Left renal cortex interstitium (tissue), 4 donors: ENCODE measurements around the gene CDIP1. TPM values are rescaled to one million over a fixed set of nuclear protein-coding genes. Genes with fewer than 3 reads are reported as not detected.
A peak's percentile ranks its signal among the peaks of the same experiment; 100 is the strongest.

Experiments used
- DNase-seq, 4 donors: peaks; one replicate each; pipeline ENCODE4 v3.0.0-alpha.2; 2013; ENCODE audit warnings: low read depth in 4 of 4, low spot score in 2 of 4, missing footprints in 1 of 4
- polyA plus RNA-seq, 4 donors: library from polyadenylated mRNA; unstranded; fragments of 120-200 nt; gene quantifications; one replicate each; pipeline ENCODE4 v1.2.1, GENCODE V29; 2013; ENCODE audit not compliant: insufficient read length in 4 of 4

CDIP1 gene
- polyA plus RNA-seq, 4 donors, result 28.0 to 30.7 (median 30.6) TPM

DNA sequence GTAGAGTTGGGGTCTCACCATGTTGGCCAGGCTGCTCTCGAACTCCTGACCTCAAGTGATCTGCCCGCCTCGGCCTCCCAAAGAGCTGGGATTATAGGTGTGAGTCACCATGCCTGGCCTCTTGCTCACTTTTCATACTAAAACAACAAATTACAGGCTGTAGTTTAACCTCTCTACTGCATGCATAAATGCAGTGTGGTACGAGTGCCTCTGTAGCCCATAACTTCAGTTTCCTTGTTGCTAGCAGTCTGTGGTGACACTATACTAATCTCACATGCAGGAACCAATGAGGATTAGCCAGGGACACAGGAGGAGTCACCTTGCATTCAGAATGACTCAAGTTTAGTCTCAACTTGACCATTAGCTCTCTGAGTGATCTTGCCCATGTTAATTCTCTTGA, 42.3 kb downstream of the CDIP1 start:
- DNase-seq, result no peak

DNA sequence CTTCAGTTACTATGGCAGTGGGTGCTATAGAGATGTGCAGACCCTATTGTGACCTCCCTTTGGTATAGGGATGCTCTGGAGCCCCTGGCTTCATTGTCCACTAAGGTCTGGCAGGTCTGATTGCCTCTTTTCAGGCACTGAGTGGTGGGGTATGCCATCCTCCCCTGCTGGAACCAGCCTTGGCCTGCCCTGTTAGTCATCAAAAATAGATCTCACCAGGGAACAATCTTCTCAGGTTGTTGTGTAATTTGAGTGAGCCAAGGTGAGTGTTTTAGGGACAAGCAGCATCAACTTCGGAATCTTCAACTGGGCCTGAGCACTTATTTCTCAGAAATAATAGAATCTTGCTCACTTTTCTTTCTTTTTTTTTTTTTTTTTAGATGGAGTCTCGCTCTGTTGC, 42.8 kb downstream of the CDIP1 start:
- DNase-seq, result no peak

DNA sequence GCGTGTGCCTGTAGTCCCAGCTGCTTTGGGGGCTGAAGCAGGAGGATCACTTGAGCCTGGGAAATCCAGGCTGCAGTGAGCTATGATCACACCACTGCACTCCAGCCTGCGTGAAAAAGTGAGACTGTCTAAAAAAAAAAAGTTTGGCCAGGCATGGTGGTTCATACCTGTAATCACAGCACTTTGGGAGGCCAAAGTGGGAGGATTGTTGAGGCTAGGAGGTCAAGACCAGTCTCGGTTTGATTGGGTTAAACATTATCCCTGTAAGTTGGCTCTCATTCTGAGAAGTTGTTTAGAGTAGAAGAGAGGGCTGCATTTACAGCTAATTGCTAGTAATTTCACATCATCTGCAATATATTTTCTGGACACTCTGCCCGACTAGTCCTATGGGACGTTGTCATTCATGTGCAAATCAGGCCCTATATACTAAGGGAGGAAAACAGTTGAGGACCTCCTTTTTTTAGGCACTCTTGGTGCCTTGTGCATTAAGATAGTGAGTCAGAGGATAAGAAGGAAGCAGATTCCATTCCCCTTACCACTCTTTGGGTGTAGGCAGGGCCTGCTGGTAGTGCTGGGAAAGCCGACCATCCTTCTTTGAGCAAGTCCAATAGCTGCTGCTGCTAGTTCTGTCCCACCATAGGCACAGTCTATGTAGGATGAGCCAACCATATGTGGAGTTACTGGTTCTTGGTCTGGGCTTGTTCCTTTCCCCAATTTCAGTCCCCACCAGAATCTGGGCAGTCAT, 43.7 kb downstream of the CDIP1 start:
- DNase-seq, result no peak

DNA sequence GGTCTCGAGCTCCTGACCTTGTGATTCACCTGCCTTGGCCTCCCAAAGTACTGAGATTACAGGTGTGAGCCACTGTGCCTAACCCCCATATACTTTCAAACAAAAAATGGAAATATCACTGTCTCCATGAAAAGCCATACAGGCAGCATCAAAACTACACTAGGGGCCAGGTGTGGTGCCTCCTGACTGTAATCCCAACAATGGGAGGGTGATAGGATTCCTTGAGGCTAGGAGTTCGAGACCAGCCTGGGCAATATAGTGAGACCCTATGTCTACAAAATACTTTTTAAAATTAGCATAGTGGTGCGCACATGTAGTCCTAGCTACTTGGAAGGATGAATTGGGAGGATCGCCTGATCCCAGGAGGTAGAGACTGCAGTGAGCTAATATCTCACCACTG, 46.7 kb downstream of the CDIP1 start:
- no peak for DNase-seq

DNA sequence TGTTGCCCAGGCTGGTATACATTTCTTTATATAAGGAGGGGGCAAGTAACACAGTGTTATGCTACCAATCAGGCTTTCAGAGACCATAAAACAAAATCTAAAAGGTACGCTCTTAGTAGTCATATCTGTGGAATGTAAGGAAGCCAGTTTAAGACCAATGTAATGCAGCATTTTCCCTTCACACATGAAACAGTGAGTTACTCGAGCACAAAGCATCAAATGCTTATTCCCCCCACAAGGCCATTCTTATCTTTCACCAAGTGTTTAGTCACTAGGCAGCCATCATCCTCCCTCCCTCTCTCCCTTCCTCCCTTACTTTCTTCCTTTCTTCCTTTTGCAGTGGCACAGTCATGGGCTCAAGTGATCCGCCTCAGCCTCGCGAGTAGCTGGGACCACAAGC, 49.5 kb downstream of the CDIP1 start:
- DNase-seq, result no peak

DNA sequence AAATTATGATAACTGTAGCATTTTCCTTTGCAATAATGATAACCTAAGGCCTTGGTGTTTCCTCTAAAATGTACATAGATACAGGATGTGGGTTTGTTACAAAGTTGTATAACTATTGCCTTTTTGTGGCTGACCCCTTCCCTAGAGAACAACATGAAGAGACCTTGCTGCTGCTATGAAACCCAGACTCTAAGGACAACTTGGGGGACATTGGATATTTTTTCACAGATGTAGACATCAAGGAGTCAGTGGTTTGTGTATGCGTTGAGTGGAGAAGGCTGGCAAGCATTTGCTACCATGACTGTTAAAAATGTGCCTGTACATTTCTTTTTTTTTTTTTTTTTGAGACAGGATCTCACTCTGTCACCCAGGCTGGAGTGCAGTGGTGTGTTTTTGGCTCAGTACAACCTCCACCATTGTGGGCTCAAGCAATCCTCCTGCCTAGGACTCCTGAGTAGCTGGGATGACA, 50.0 kb downstream of the CDIP1 start:
- no peak for DNase-seq

DNA sequence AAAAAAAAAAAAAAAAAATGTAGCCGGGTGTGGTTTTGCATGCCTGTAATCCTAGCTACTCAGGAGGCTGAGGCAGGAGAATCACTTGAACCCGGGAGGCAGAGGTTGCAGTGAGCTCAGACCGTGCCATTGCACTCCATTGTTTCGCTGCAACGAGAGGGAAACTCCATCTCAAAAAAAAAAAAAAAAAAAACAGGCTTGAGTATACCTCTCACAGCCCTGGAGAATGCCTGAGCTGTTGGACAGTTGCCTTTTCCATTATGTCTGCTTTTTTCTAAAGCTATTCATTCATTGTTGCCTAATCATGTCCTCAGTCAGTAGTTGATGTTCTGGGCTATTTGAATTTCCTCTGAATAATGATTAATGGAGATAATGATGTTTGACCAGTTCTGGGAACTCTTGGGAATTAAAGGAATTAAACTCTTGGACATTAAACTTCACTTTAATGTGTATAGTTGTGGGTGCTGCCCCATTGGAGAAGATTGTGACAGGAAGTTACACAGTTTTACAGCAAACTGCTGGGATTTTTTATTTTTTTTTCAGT, 50.5 kb downstream of the CDIP1 start:
- DNase-seq, result no peak

DNA sequence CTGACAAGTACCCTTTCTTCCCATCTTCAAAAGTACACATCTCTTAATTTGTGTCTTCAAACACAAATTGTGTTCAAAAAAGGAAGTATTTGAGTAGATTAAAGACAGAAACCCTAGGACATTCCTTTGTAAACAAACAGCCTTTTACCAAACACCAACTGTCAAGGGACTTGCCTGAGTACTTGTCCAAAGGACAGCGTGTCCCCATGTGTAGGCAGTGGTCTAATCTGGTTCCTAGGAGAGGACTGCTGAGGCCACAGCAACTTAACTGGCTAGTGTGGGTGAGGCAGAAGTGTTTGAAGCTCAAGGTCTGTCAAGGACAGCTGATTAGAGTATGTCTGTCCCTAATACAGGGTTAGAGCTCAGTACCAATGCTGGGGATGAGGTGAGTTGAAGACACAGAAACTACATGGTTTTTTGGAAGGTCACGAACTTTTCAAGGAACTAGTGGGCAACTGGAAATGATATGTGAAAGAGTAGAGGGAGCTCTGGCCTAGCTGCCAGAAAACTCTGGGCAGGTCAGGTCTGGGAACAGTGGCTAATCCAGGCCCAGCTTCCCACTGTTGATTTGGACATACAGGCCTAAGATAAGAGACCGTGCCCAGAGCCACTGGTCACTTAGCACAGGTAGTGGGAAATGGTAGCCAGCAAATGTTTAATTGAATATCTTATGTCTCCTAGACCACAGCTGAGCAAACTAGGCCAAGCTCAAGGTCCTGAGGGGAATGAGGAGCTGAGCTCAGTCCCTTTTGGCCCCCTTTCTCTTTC, 52.3 kb downstream of the CDIP1 start:
- DNase-seq, result no peak

DNA sequence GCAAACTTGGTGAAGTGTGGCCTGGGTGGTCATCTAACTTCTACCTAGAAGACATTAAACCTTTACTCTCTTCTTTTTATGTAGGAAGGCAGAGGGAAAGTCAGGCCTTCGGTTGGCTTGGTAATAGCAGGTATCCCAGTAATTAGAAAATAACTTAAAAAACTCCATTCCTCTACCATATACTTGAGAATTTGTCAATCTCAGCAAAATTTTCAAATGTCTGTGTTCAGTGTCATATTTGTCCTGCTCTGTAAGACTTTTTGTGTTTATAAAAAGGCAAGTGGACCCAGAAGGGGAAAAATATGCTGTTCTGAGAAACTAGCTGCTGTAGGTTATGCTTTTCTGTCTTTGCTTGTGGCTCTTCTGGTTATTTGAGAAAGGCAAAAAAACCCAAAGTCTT, 56.6 kb downstream of the CDIP1 start:
- no peak for DNase-seq

DNA sequence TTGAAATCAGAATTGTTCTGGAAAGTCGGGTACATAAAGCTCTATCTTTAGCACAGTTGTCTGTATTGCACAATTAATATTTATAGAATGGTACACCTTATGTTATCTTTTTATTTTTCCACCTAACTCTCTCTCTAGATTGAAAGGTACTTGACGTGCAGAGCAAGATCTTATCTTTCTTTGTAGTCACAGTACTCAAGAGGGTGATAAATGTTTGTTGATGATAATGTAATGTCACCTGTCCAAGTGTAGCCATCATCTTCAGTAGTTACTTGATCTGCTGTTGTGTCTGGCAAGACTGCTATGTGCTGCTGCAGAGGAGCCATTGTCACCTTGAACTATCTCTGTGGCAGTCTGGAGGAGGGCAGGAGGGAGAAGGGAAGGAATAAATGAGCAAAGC, 57.0 kb downstream of the CDIP1 start:
- DNase-seq, result no peak

DNA sequence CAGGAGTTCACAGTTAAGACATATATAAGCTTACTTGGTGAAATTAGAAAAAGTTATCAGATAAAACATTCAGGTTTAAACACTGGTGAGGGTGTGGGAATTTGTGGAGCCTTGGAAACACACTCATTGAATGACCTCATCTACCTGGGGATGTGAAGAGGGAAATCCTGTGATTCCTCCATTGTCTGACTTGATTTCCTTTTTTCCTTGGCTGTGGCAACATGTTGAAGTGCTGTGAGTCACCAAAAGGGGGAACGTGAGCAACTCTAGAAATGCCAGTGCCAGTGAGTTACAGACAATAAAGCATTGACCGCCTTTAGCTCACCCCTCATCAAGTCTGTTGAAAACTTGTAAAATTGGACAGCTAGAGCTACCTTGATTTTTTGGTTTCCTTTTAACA, 60.6 kb downstream of the CDIP1 start:
- no peak for DNase-seq

DNA sequence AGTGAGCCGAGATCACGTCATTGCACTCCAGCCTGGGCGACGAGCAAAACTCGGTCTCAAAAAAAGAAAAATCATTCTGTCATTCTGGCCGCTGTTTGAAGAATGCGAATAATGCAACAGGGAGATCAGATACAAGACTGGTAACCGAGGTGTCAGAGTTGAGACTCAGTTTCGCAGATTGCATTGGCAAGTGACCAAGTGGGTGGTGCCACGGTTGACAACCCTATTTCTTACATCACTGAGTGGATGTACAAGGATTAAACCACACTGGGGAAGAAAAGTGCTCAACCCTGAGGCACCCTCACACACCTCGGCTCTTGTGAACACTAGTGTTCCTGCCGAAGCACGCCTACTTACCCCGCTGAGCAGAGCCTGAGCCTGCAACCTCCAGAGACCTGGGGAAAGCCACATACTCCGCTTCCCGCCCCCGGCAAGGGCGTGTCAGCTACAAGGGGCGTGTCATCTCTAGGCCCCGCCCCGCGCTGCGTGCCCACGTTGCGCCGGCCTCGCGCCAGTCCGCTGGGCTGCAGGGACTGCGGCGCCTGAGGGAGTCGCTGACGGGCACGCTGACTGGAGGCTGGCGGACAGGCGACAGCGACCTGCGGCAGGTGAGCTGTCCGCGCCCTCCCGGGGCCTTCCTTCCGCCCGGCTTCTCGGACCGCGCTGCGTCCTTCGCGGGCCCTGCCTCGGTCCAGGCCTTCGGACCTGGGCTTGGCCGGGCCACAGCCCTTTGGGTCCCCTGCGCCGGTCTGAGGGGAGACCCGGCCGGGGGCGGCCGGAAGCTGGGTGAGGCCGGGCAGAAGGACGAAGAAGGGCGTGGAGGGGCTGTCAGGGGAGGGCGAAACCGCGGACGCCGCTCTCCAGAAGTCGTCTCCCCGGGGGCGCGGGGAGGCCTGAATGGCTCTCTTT, 62.4 kb downstream of the CDIP1 start, which contains the start of gene HMOX2:
Gene HMOX2, plus strand, starts transcription at position 519 of the 909 bp plus-strand sequence. CDS start 29,127 bp downstream, outside the sequence.
- DNase-seq, result peak in 3 of 4 donors; percentile 79 to 80 (median 79)

DNA sequence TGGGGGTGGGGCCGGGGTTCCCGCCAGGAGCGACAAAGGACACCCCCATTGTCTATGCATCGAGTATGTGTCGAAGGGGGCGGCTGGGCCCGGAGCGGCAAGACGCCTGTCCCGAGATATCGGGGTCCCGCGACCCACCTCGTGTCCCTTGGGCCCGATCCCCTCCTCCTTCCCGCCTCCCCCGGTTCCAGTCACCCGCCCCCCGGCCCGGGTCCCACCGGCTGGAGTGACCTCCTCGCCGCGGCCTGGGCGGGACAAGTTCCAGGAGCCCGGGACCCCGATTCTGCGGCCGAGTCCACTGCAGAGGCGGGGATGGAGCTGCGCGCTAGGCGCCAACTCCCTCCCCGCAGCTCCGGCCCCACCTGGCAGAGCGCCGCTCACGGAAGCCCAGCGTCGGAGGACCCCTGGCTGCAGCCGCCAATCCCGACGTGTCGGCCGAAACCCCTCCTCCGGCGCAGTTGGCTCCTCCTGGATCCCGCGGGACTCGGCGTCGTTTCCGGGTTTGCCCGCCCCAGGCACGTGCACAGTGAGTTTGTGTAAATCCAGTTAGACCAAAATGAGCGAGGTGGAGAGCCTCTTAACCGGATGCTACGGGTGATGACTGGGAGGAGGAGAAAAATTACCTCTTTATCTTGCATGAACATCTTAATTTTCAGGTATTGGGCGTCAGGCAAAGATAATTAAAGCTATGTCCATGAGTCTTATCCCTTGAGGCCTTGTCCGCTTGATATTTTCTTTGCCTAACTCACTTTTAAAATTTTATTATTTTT, 64.2 kb downstream of the CDIP1 start, which contains the start of gene NMRAL1:
Gene NMRAL1, minus strand, starts transcription at position 434 of the 770 bp plus-strand sequence. CDS start 493 bp downstream, outside the sequence.
- DNase-seq, result peak in 3 of 4 donors; percentile 74 to 84 (median 83)

DNA sequence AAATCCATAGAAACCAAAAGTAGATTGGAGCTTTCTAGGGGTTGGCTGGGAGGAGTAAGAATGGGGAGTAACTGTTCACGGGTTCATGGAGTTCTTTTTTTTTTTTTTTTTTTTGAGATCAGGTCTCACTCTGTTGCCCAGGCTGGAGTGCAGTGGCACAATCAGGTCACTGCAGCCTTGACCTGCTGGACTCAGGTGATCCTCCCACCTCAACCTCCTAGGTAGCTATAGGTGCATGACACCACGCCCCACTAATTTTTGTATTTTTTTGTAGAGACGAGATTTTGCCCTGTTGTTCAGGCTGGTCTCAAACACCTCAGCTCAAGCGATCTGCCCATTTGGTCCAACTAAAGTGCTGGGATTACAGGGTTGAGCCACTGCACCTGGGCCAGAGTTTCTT, 65.7 kb downstream of the CDIP1 start:
- DNase-seq, result no peak

DNA sequence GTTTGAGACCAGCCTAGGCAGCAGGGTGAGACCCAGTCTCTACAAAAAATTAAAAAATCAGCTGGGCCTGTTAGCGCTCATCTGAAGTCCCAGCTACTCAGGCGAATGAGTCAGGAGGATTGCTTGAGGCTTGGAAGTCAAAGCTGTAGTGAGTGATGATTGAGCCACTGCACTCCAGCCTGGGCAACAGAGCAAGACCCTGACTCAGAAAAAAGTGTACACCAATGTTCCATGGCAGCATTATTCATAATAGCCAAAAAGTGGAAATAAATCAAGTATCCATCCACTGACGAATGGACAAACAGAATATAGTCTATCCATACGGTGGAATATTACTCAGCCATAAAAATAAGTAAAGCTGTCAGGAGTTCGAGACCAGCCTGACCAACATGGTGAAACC, 66.7 kb downstream of the CDIP1 start:
- no peak for DNase-seq

DNA sequence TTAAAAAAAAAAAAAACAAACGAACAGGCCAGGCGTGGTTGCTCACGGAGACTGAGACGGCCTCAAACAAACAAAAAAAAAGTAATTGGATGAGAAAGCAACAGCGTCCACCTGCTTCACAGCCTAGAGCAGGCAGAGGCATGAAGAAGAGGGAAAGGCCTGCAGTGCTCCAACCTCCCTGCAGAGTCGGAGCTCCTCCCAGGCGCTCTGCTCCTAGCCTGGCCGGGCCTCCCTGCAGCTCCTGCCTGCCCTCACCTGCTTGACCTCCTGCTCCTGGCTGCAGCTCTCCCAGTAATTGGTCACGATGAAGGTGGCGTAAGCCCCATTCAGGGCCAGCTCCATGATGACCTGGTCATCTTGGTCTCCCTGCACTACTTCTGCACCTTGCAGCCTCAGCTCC, 69.6 kb downstream of the CDIP1 start:
- no peak for DNase-seq

DNA sequence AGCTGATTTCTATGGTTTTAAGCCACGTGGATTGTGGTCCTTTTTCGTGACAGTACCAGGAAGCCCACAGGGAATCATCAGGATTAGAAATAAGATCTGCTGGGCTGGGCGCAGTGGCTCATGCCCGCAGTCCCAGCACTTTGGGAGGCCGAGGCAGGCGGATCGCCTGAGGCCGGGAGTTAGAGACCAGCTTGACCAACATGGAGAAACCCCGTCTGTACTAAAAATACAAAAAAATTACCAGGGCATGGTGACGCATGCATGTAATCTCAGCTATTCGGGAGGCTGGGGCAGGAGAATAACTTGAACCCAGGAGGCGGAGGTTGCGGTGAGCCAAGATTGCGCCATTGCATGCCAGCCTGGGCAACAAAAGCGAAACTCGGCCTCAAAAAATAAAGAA, 70.7 kb downstream of the CDIP1 start:
- DNase-seq, result no peak

DNA sequence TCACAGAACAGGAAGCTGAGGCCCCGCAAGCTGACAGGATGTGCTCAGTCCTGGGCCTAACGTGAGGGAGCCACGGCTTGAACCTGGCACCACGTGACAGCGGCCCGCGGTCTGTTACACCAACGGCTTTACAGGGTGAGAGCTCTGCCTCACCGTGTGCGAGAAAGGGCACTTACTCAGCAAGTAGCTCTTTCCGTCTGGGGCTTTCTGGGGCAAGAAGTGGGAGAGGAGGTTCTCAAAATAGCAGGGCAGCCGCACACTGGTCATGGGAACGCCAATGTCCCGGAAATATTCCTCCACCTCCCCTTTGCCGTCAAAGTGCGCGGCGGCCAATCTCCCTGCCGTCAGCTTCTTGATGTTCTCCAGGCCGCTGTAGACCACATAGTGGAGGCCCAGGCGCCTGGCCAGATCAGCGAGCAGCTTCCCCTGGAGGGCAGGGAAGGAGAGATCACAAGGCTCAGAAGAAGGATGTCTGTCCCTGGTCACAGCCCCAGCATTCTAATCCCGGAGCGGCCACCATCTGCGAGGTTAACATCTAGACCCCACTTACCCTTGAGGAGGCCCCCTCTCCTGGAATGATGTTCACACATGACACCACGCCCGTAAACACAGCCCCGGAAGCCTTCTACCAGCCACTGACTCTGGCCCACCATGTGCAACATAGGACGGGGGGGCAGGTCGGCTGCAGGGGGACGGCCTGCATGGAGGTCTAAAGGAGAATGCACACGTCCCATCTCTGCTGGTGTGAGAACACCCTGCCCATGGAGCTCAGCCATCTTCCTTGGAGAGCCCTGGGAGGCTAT, 72.4 kb downstream of the CDIP1 start:
- no peak for DNase-seq
